CD8-positive, alpha-beta memory T cell (primary cell): ENCODE results near the gene DDX39B. TPM values are rescaled to one million over a fixed set of nuclear protein-coding genes. Genes with fewer than 3 reads are reported as not detected.

Source experiments
- CTCF ChIA-PET: fragments of 350-600 bp; sonication (Branson Sonifier 250); formaldehyde crosslinking; loops from one replicate; lab custom pipeline; 2021; ENCODE audit warnings: antibody characterized with exemption; lab: Charles Lee
- POLR2A ChIA-PET: fragments of 350-600 bp; sonication (Branson Sonifier 250); formaldehyde crosslinking; loops from one replicate; lab custom pipeline; 2021; ENCODE audit warnings: antibody characterized with exemption; lab: Charles Lee
- DNase-seq, 5 donors: peaks; one replicate each; pipeline versions ENCODE4 v3.0.0 to v3.0.0-alpha.2; 2020 to 2022; ENCODE audit warnings: mixed read lengths in 1 of 5
- H3K27ac ChIP-seq: one replicate; pipeline ENCODE4 v1.7.0; 2013; ENCODE audit warnings: low read depth, mild to moderate bottlenecking, low read length, moderate library complexity
- H3K27me3 ChIP-seq: 2 replicates; pipeline ENCODE4 v1.7.0; 2013; ENCODE audit warnings: low read length, mild to moderate bottlenecking; ENCODE audit not compliant: insufficient read depth, poor library complexity, severe bottlenecking
- H3K36me3 ChIP-seq: 2 replicates; pipeline ENCODE4 v1.7.0; 2013; ENCODE audit warnings: mild to moderate bottlenecking, low read length, moderate library complexity; ENCODE audit not compliant: insufficient read depth
- H3K4me1 ChIP-seq: 2 replicates; pipeline ENCODE4 v1.7.0; 2013; ENCODE audit warnings: mild to moderate bottlenecking, low read length, moderate library complexity; ENCODE audit not compliant: insufficient read depth
- H3K4me3 ChIP-seq: 2 replicates; pipeline ENCODE4 v1.7.0; 2013; ENCODE audit warnings: mild to moderate bottlenecking, low read length
- H3K9me3 ChIP-seq: 2 replicates; pipeline ENCODE4 v1.7.0; 2013; ENCODE audit warnings: mild to moderate bottlenecking, low read length
- H3K27ac Mint-ChIP-seq, 8 donors: one replicate each; pipeline ENCODE4 v1.8.0; 2020 to 2021; ENCODE audit warnings: mixed read lengths in 8 of 8, mild to moderate bottlenecking in 6 of 8, inconsistent platforms in 3 of 8, moderate library complexity in 3 of 8
- H3K27me3 Mint-ChIP-seq, 2 donors: one replicate each; pipeline ENCODE4 v1.8.0; 2020 to 2021; ENCODE audit warnings: mixed read lengths in 2 of 2, mild to moderate bottlenecking in 1 of 2, moderate library complexity in 1 of 2
- H3K36me3 Mint-ChIP-seq, 3 donors: one replicate each; pipeline ENCODE4 v1.8.0; 2020 to 2021; ENCODE audit warnings: mixed read lengths in 3 of 3, inconsistent platforms in 1 of 3, mild to moderate bottlenecking in 1 of 3
- H3K4me1 Mint-ChIP-seq, 3 donors: one replicate each; pipeline ENCODE4 v1.8.0; 2020 to 2021; ENCODE audit warnings: mixed read lengths in 3 of 3, inconsistent platforms in 1 of 3, mild to moderate bottlenecking in 1 of 3
- H3K4me3 Mint-ChIP-seq, 7 donors: one replicate each; pipeline ENCODE4 v1.8.0; 2020 to 2021; ENCODE audit warnings: mixed read lengths in 7 of 7, mild to moderate bottlenecking in 6 of 7, moderate library complexity in 4 of 7, inconsistent platforms in 2 of 7
- H3K9me3 Mint-ChIP-seq, 5 donors: one replicate each; pipeline ENCODE4 v1.8.0; 2020 to 2022; ENCODE audit warnings: mixed read lengths in 5 of 5, mild to moderate bottlenecking in 3 of 5, moderate library complexity in 2 of 5, inconsistent platforms in 1 of 5
- polyA plus RNA-seq: library from polyadenylated mRNA; unstranded; fragments of 300-500 nt; fragmentation: Illumina TruSeq; gene quantifications from one replicate; pipeline ENCODE4 v1.2.3, GENCODE V29; 2021
- total RNA-seq, 2 experiments: library from RNA; stranded (reverse); gene quantifications; one replicate each; pipeline ENCODE4 v1.2.3, GENCODE V29; 2021

DDX39B gene
- total and polyA plus RNA-seq, 3 experiments from 2014 or later: 85.7 to 658 (median 643) TPM

DNA sequence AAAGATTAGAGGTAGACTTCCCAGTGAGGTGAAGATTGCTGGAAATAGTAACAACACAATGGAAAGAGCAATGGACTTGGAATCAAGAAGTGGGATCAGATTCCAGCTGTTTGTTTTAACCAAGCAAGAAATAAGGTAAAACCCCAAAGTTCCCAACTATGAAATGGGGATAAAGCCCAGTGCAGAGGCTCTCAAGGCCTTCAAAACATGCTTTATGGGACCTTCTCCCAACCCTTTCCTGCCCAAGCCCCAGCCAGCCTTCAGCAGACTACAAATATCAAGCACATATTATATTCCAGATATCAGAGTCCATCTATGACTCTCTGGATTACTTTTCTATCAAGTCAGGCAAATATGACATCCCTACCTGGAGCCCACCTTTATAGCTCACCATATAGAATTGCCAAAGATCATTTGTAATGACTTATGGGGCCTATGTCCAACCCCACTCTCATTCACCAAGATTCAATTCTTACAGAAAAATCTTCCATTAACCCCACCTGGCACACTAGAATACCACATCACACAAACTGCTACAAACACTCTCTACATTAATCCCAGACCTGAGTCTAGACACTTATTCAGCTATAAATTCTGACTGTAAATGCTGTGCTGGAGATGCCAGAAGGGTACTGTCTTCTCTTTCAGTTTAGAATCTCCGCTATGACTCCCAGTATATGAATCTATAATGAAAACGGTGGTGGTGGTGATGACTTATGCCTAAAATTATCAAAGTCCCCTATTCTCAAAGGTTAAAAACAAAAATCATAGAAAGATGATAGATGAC lies 6.1 kb downstream of the DDX39B start:
- H3K27me3 ChIP-seq: no peaks in the 10 kb centered on the region
- no peak overlapping the region for H3K27ac ChIP-seq
- no peak overlapping the region for H3K4me3 ChIP-seq
- Mint-ChIP-seq H3K27me3 (no peaks in the 10 kb centered on the region), H3K9me3 (no peaks in the 10 kb centered on the region), H3K4me1 (peaks cover 48 to 73% (median 54%) of the 10 kb centered on the region in 3 donors), H3K36me3 (peaks cover 18 to 91% (median 43%) of the 10 kb centered on the region in 3 donors), H3K4me3 (peak overlapping the region in 1 of 7 donors; percentile 35), H3K27ac (peak overlapping the region in 7 of 8 donors; percentile 17 to 91 (median 63))
- no peak for DNase-seq
- POLR2A ChIA-PET: no interaction called here
- H3K9me3 ChIP-seq: no peaks in the 10 kb centered on the region
- H3K36me3 ChIP-seq: peaks cover 72% of the 10 kb centered on the region
- H3K4me1 ChIP-seq: peaks cover 32% of the 10 kb centered on the region
- CTCF ChIA-PET: no interaction called here

DNA sequence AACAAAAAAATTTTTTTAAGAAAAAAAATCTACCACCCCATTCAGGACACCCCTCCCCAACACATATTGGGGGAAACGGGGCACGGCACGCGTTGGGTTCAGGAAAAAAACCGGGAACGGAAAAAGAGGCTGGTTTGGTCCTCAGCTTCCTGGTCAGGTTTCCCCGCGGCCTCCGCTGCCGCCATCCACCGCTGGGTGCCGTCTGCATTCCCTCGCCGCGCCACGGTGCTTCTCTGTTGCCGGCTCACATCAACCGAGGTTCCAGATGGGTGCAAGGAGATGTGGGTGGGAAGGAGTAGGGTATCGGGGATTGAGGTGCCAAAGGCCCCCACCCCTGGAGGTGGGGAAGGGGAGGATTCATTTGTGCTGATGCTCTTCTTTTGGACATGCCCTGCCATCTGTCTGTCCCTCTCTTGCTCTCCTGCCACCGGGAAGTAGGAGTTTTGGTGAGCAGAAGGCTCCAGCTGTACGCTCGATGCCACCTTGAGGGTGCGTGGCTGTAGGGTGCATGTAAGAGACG lies 7.2 kb downstream of the DDX39B start:
- ChIA-PET POLR2A (interaction anchor here (0.5 kb wide), 1 partner anchor 67 kb away, joined by 5 read pairs; no protein-coding TSS in a partner anchor), CTCF (interaction anchor here (0.9 kb wide), 1 partner anchor 64 kb away, joined by 3 read pairs; no protein-coding TSS in a partner anchor)
- peak overlapping the region in 1 of 8 donors; percentile 58 for H3K27ac Mint-ChIP-seq
- H3K27me3 Mint-ChIP-seq: no peaks in the 10 kb centered on the region
- H3K9me3 ChIP-seq: no peaks in the 10 kb centered on the region
- peak overlapping the region in 1 of 7 donors; percentile 35 for H3K4me3 Mint-ChIP-seq
- peaks cover 40 to 64% (median 49%) of the 10 kb centered on the region in 3 donors for H3K4me1 Mint-ChIP-seq
- H3K27me3 ChIP-seq: no peaks in the 10 kb centered on the region
- DNase-seq: no peak
- H3K27ac ChIP-seq: no peak overlapping the region
- H3K9me3 Mint-ChIP-seq: no peaks in the 10 kb centered on the region
- peaks cover 20% of the 10 kb centered on the region for H3K4me1 ChIP-seq
- H3K36me3 ChIP-seq: peaks cover 77% of the 10 kb centered on the region
- no peak overlapping the region for H3K4me3 ChIP-seq
- H3K36me3 Mint-ChIP-seq: peaks cover 17 to 91% (median 42%) of the 10 kb centered on the region in 3 donors

DNA sequence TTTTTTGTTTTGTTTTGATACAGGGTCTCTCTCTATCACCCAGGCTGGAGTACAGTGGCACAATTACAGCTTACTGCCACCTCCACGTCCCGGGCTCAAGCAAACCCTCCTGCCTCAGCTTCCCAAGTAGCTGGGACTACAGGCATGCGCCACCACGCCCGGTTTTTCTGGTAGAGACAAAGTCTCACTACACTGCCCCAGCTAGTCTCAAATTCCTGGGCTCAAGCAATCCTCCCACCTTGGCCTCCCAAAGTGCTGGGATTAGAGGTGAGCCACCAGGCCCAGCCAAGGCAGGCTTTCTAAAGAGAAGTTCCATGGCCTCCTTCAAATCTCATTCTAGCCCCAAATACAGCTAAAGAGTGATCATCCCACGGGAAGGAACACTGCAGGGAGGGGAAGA lies 7.8 kb downstream of the DDX39B start:
- Histone ChIP-seq H3K36me3 (peaks cover 71% of the 10 kb centered on the region), H3K9me3 (no peaks in the 10 kb centered on the region), H3K27ac (no peak overlapping the region), H3K27me3 (no peaks in the 10 kb centered on the region), H3K4me3 (no peak overlapping the region), H3K4me1 (peaks cover 14% of the 10 kb centered on the region)
- CTCF ChIA-PET: interaction anchor here (0.9 kb wide), 1 partner anchor 65 kb away, joined by 3 read pairs; no protein-coding TSS in a partner anchor
- Mint-ChIP-seq H3K4me1 (peaks cover 35 to 58% (median 43%) of the 10 kb centered on the region in 3 donors), H3K27me3 (no peaks in the 10 kb centered on the region), H3K4me3 (no peak overlapping the region), H3K27ac (peak overlapping the region in 3 of 8 donors; percentile 46 to 58 (median 50)), H3K9me3 (no peaks in the 10 kb centered on the region), H3K36me3 (peaks cover 14 to 89% (median 36%) of the 10 kb centered on the region in 3 donors)
- POLR2A ChIA-PET: interaction anchor here (0.5 kb wide), 1 partner anchor 68 kb away, joined by 5 read pairs; no protein-coding TSS in a partner anchor
- no peak for DNase-seq

DNA sequence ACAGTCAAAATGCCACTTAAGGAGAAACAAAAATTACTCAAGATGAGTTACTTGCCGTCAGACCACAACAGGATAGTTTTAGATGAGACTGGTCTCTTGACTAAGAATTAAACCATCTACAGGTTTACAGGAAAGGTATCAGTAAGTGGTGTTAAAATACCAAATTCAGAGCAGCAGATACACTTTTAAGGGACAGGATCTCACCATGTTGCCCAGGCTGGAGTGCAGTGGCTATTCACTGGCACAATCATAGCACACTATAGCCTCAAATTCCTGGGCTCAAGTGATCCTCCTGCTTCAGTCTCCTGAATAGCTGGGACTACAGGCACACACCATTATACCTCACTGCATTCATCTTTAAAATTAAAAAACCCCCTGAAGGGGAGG lies 8.4 kb downstream of the DDX39B start:
- ChIA-PET CTCF (interaction anchor here (0.9 kb wide), 1 partner anchor 65 kb away, joined by 3 read pairs; no protein-coding TSS in a partner anchor), POLR2A (no interaction called here)
- no peak overlapping the region for H3K4me3 ChIP-seq
- peaks cover 14 to 85% (median 31%) of the 10 kb centered on the region in 3 donors for H3K36me3 Mint-ChIP-seq
- H3K27ac Mint-ChIP-seq: peak overlapping the region in 3 of 8 donors; percentile 62 to 75 (median 66)
- H3K36me3 ChIP-seq: peaks cover 65% of the 10 kb centered on the region
- H3K9me3 ChIP-seq: no peaks in the 10 kb centered on the region
- no peak overlapping the region for H3K4me3 Mint-ChIP-seq
- H3K4me1 Mint-ChIP-seq: peaks cover 29 to 52% (median 38%) of the 10 kb centered on the region in 3 donors
- H3K4me1 ChIP-seq: peaks cover 9% of the 10 kb centered on the region
- no peaks in the 10 kb centered on the region for H3K27me3 Mint-ChIP-seq
- no peak for DNase-seq
- no peaks in the 10 kb centered on the region for H3K27me3 ChIP-seq
- H3K9me3 Mint-ChIP-seq: no peaks in the 10 kb centered on the region
- no peak overlapping the region for H3K27ac ChIP-seq

DNA sequence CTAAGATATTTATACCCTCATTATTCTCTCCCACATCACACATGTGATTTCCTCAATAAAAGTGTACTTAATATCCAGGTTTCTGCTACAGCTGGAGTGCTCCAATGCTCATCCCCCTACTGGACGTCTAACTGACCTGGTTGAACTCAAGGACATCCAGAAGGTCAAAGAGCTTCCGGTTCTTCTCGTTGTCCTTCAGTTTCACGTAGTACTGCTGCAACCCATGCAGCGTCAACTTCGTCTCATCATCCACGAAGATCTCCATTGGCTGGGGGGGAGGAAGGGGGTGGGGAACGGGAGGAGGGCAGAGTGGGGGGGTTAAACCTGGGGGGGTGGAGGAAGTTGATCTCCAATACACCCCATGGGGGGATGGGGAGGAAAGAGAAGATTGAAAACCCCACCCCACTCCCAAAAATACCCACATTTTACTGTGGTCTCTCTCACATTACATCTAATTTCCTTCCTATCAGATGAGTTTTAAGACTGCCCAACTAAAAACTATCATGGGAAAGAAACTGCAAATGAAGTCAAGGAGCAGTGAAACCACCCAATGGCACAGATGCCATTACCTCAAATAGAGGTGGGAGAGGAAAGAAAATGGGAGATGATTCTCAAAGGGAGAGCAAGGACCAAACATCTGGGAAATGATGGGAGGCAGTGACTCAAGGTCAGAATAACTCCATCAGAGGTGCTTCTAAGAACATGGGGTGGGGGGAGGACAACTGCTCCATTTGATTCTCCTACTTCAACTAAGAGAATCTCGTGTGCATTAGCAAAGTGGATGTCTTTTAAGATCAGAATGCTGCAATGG lies 9.0 kb downstream of the DDX39B start:
- Mint-ChIP-seq H3K27me3 (no peaks in the 10 kb centered on the region), H3K36me3 (peaks cover 14 to 83% (median 31%) of the 10 kb centered on the region in 3 donors), H3K27ac (peak overlapping the region in 6 of 8 donors; percentile 55 to 75 (median 64)), H3K4me3 (no peak overlapping the region), H3K4me1 (peaks cover 25 to 48% (median 33%) of the 10 kb centered on the region in 3 donors), H3K9me3 (no peaks in the 10 kb centered on the region)
- Histone ChIP-seq H3K27ac (no peak overlapping the region), H3K4me3 (no peak overlapping the region), H3K4me1 (peaks cover 3% of the 10 kb centered on the region), H3K9me3 (no peaks in the 10 kb centered on the region), H3K36me3 (peaks cover 60% of the 10 kb centered on the region), H3K27me3 (no peaks in the 10 kb centered on the region)
- no peak for DNase-seq
- POLR2A ChIA-PET: no interaction called here
- CTCF ChIA-PET: no interaction called here

DNA sequence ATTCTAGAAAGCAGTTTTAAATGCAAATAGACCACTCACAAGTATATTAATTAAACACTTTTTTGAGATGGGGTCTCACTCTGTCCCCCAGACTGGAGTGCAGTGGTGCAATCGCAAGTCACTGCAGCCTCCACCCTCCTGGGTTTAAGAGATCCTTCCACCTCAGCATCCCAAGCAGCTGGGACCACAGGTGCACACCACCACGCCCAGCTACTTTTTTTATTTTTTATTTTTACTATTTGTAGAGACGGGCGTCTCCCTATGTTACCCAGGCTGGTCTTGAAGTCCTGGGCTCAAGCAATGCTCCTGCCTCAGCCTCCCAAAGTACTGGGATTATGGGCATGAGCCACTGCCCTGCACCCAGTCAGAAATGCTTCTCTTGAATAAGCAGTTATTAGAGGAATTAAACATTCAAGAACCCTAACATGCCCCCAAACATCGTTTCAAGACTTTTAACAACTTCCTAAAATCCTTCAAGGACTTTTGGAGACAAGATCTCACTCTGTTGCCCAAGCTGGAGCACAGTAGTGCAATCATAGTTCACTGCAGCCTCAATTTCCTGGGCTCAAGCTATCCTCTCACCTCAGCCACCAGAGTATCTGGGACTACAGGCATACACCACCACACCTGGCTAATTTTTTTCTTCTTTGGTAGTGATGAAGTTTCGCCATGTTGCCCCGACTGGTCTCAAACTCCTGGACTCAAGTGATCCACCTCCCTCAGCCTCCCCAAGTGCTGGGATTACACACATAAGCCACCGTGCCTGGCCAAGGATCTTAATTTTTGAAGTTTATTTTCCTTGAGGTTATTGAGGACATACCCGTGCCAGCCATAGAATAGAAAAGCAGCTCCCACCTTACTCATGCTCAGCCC lies 9.8 kb downstream of the DDX39B start:
- H3K27me3 Mint-ChIP-seq: no peaks in the 10 kb centered on the region
- H3K4me3 Mint-ChIP-seq: no peak overlapping the region

DNA sequence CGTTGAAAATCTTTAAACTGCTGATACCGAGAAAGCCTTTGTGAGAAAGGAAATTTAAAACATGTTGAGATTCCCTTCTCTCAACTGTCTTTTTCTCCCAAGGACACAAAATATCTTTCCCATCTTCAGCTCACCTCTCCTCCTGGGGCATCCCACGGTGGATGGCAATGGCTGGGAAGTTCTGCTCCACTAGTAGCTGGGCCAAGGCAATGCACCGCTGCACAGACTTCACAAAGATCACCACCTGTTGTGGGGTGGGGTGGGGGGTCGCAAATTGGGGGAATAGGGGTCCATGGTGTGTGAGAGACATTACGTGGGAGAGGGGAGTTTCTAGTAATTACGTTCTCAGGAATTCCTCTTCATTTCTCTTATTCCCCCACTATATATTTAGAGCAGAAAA lies 10.6 kb downstream of the DDX39B start:
- H3K27ac Mint-ChIP-seq: no peak overlapping the region
- H3K27me3 ChIP-seq: no peaks in the 10 kb centered on the region
- no peak overlapping the region for H3K4me3 ChIP-seq
- H3K36me3 ChIP-seq: peaks cover 53% of the 10 kb centered on the region
- no peak overlapping the region for H3K27ac ChIP-seq
- peaks cover 3% of the 10 kb centered on the region for H3K4me1 ChIP-seq
- ChIA-PET POLR2A (no interaction called here), CTCF (no interaction called here)
- H3K4me1 Mint-ChIP-seq: peaks cover 17 to 37% (median 28%) of the 10 kb centered on the region in 3 donors
- H3K27me3 Mint-ChIP-seq: no peaks in the 10 kb centered on the region
- H3K36me3 Mint-ChIP-seq: peaks cover 12 to 70% (median 25%) of the 10 kb centered on the region in 3 donors
- DNase-seq: no peak
- no peaks in the 10 kb centered on the region for H3K9me3 Mint-ChIP-seq
- H3K4me3 Mint-ChIP-seq: no peak overlapping the region
- H3K9me3 ChIP-seq: no peaks in the 10 kb centered on the region

More for the DNA sequence above, 9.8 kb downstream of the DDX39B start:
- Mint-ChIP-seq H3K4me1 (peaks cover 22 to 43% (median 33%) of the 10 kb centered on the region in 3 donors), H3K36me3 (peaks cover 14 to 78% (median 31%) of the 10 kb centered on the region in 3 donors), H3K9me3 (no peaks in the 10 kb centered on the region), H3K27ac (peak overlapping the region in 4 of 8 donors; percentile 50 to 62 (median 58))
- H3K36me3 ChIP-seq: peaks cover 60% of the 10 kb centered on the region
- ChIA-PET CTCF (no interaction called here), POLR2A (no interaction called here)
- no peaks in the 10 kb centered on the region for H3K27me3 ChIP-seq
- H3K4me1 ChIP-seq: peaks cover 3% of the 10 kb centered on the region
- H3K4me3 ChIP-seq: no peak overlapping the region
- H3K9me3 ChIP-seq: no peaks in the 10 kb centered on the region
- no peak overlapping the region for H3K27ac ChIP-seq
- DNase-seq: no peak
